Gastrocnemius medialis (tissue), 4 donors: Measurements from ENCODE around the gene PRKAR2B. TPM values are rescaled to one million over a fixed set of nuclear protein-coding genes. Genes with fewer than 3 reads are reported as not detected.

Experiments used
- ATAC-seq, 2 donors: fragments of 150-250 bp; one replicate each; pipeline ENCODE4 v1.9.1; 2016
- DNase-seq, 2 donors: peaks; one replicate each; pipeline ENCODE4 v3.0.0-alpha.2; 2019
- H3K27ac ChIP-seq, 4 donors: fragments of 200-600 bp; sonication (generic); 1 replicate in 1 of 4; 2 replicates in 3 of 4; pipeline ENCODE4 v1.5.1; 2016 to 2018; ENCODE audit warnings: mild to moderate bottlenecking in 2 of 4, moderate library complexity in 1 of 4
- H3K27me3 ChIP-seq, 3 donors: fragments of 200-600 bp; sonication (generic) in 2 of 3; 1 replicate in 1 of 3; 2 replicates in 2 of 3; pipeline versions ENCODE4 v1.5.1 to v1.6.0; 2016 to 2019; ENCODE audit warnings: mild to moderate bottlenecking in 1 of 3, moderate library complexity in 1 of 3
- H3K36me3 ChIP-seq, 2 donors: fragments of 200-600 bp; sonication (generic) in 1 of 2; one replicate each; pipeline ENCODE4 v1.5.1; 2017 to 2018
- H3K4me1 ChIP-seq, 2 donors: fragments of 200-600 bp; sonication (generic) in 1 of 2; one replicate each; pipeline ENCODE4 v1.5.1; 2016 to 2017; ENCODE audit warnings: mild to moderate bottlenecking in 2 of 2
- H3K4me3 ChIP-seq, 4 donors: fragments of 200-600 bp; sonication (generic) in 3 of 4; 1 replicate in 1 of 4; 2 replicates in 3 of 4; pipeline ENCODE4 v1.5.1; 2016 to 2019; ENCODE audit warnings: mild to moderate bottlenecking in 2 of 4
- H3K9me3 ChIP-seq, 3 donors: fragments of 200-600 bp; sonication (generic) in 2 of 3; 1 replicate in 1 of 3; 2 replicates in 2 of 3; pipeline ENCODE4 v1.5.1; 2016 to 2019
- CTCF ChIP-seq, 5 experiments: fragments of 450-650 bp in 3 of 5; fragments of 200-600 bp in 2 of 5; sonication (generic) in 2 of 5; IDR thresholded peaks in 4 of 5; conservative IDR thresholded peaks in 1 of 5; 1 replicate in 4 of 5; 2 replicates in 1 of 5; pipeline ENCODE4 v1.5.1; 2016 to 2019; ENCODE audit warnings: antibody characterized with exemption in 5 of 5, mild to moderate bottlenecking in 3 of 5, moderate library complexity in 3 of 5
- POLR2A ChIP-seq, 2 donors: fragments of 450-650 bp; IDR thresholded peaks; one replicate each; pipeline ENCODE4 v1.6.1; 2017; ENCODE audit warnings: antibody characterized with exemption in 2 of 2, mild to moderate bottlenecking in 2 of 2, moderate library complexity in 2 of 2
- in situ Hi-C, 4 donors: fragments of 200-750 bp; cut with MboI; loops; one replicate each; pipeline versions ENCODE4 v1.15.0 to v1.8.0; 2017; ENCODE audit warnings: low sequenced_read_pairs in 4 of 4
- intact Hi-C: fragments of 100-400 bp; cut with DNase I; formaldehyde crosslinking; loops from one replicate; pipeline ENCODE4 v1.15.1; 2023; ENCODE audit warnings: low total_unique reads
- total RNA-seq, 4 donors: library from RNA; depleted of rRNA; stranded (reverse); fragments of >200 nt; gene quantifications; one replicate each; pipeline versions ENCODE4 v1.1.0 to v1.2.3, GENCODE V29; 2016

PRKAR2B gene
- total RNA-seq, 4 donors from 2014 or later, result 0.85 to 6.0 (median 1.4) TPM

DNA sequence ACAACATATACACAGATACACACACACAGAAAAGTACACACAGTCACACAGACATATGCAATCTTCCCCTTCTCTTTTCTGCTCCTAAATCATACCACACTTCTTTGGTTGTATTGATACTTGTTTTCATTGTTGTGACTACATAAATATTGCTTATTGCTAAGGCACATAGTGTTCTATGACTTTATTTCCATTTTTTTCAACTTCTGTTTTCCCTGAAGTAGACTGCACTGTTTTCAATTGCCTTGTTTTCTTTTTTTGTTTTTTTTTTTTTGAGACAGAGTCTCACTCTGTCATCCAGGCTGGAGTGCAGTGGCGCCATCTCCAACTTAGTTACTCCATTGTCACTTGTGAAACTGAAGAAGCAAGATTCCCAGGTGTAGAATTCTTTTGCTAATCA, 10.0 kb upstream of the PRKAR2B start:
- Histone ChIP-seq H3K36me3 (no peaks in the 10 kb centered on the region), H3K4me1 (no peaks in the 10 kb centered on the region), H3K9me3 (no peaks in the 10 kb centered on the region), H3K27me3 (no peaks in the 10 kb centered on the region), H3K4me3 (no peak overlapping the region), H3K27ac (no peak overlapping the region)
- TF ChIP-seq POLR2A (IDR thresholded peaks at IDR 0.05) (no peak), CTCF (IDR thresholded peaks at IDR 0.05 in 4 of 5, conservative IDR thresholded peaks at IDR 0.05 in 1 of 5) (no peak)
- no peak for DNase-seq
- in situ Hi-C loops (no loop called here), intact Hi-C loops (no loop called here)
- ATAC-seq, result no peak

- no peak overlapping the region for H3K4me3 ChIP-seq
- DNase-seq (no peak), ATAC-seq (no peak)
- H3K27ac ChIP-seq, result no peak overlapping the region
- intact Hi-C loops, result no loop called here
- H3K27me3 ChIP-seq, result no peaks in the 10 kb centered on the region
- in situ Hi-C loops, result no loop called here
- H3K4me1 ChIP-seq, result no peaks in the 10 kb centered on the region
- H3K36me3 ChIP-seq, result no peaks in the 10 kb centered on the region
- no peak for TF ChIP-seq CTCF (IDR thresholded peaks at IDR 0.05 in 4 of 5, conservative IDR thresholded peaks at IDR 0.05 in 1 of 5)
- no peak for TF ChIP-seq POLR2A (IDR thresholded peaks at IDR 0.05)
- no peaks in the 10 kb centered on the region for H3K9me3 ChIP-seq
These were observed 9.1 kb upstream of the PRKAR2B start for GRCh38 chr7:107035446-107035845.

- H3K9me3 ChIP-seq, result no peaks in the 10 kb centered on the region
- H3K27me3 ChIP-seq, result no peaks in the 10 kb centered on the region
- intact Hi-C loops (no loop called here), in situ Hi-C loops (no loop called here)
- no peak for DNase-seq
- no peak for TF ChIP-seq POLR2A (IDR thresholded peaks at IDR 0.05)
- TF ChIP-seq CTCF (IDR thresholded peaks at IDR 0.05 in 4 of 5, conservative IDR thresholded peaks at IDR 0.05 in 1 of 5), result no peak
- H3K4me1 ChIP-seq, result no peaks in the 10 kb centered on the region
- no peak overlapping the region for H3K27ac ChIP-seq
- ATAC-seq, result no peak
- H3K36me3 ChIP-seq, result no peaks in the 10 kb centered on the region
- H3K4me3 ChIP-seq, result no peak overlapping the region
These were observed 8.0 kb upstream of the PRKAR2B start for GRCh38 chr7:107036535-107036934.

DNA sequence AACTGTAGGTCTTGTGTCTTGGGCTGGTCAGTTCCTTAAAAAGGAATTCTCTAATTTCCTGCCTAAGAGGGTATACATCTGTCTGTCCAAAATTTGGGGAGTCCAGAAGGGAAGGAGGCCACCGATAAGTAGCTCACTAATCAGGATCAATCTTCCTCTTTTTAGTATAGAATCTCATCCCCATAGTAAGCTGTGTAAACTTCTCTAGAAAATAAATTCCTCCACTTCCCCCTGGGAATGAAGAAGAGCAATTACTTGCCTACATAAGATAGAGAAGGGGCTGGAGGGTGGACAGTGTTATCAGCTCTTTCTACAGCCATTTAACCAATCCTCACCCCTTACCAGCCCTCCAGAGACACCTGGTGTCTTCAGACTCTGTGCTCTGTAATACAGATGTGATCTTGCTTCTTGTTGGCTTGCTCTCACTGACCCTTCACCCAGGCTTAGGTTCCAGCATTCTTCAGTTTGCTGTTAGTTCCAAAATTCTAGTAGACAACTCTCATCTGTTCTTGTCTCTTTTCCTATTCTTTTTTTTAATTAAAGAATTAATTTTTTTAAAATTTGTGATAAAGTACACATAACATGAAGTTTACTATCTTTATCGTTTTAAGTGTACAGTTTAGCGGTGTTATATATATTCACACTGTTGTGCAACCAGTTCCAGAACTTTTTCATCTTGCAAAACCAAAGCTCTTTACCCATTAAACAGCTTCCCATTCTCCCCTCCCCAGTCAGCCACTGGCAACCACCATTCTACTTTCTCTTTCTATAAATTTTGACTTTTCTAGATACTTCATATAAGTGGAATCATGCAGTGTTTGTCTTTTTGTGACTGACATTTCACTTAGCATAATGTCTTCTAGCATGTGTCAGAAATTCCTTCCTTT, 6.5 kb upstream of the PRKAR2B start:
- in situ Hi-C loops, result no loop called here

More for the DNA sequence above, 6.5 kb upstream of the PRKAR2B start:
- no peaks in the 10 kb centered on the region for H3K4me1 ChIP-seq
- no peaks in the 10 kb centered on the region for H3K9me3 ChIP-seq
- no peak overlapping the region for H3K27ac ChIP-seq
- H3K27me3 ChIP-seq, result no peaks in the 10 kb centered on the region
- no peak for DNase-seq
- TF ChIP-seq CTCF (IDR thresholded peaks at IDR 0.05 in 4 of 5, conservative IDR thresholded peaks at IDR 0.05 in 1 of 5), result no peak
- no peak for TF ChIP-seq POLR2A (IDR thresholded peaks at IDR 0.05)
- no peak overlapping the region for H3K4me3 ChIP-seq
- intact Hi-C loops, result no loop called here
- ATAC-seq, result no peak
- no peaks in the 10 kb centered on the region for H3K36me3 ChIP-seq
